ENCODE measurements around the gene FBXO38.

The FBXO38 gene

DNA sequence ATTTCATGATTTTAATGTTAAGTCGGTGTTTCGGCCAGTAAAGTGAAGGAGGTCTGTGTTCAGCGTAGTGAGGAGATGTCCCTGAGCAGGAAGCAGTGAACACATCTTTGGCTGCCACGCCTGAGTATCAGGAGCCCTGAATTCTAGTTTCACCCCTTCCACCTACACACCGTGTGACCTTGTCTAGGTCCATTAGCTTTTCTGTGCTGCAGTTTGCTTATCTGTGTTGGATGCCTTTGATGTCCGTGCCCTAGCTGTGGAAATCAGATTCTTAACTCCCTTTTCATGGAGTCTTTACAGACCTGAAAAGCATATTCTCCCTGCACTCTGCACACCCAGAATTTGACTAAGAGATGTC, 601 bp downstream of the FBXO38 start:
- DNase-seq: no peak

DNA sequence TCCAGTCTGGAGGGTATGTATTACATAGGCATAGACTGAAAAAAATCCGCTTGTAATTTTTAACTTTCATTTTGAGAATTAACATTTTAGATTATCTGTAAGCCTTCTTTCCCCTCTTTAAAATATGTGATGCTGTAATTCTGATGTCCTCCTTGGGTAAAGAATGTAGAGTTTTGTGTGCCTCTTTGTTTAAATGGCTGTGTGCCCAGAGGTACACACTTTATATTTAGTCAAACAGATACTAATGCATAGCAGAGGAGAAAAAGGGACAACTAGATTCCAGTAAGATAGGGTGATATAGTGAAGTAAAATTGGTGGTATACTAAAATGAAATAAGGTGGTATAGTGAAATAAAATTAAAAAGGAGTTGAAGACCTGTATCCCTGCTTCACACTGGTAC, 1.3 kb downstream of the FBXO38 start:
- DNase-seq: no peak

GRCh38 chr5:148386041-148386440, 2.3 kb downstream of the FBXO38 start:
- DNase-seq: no peak

DNA sequence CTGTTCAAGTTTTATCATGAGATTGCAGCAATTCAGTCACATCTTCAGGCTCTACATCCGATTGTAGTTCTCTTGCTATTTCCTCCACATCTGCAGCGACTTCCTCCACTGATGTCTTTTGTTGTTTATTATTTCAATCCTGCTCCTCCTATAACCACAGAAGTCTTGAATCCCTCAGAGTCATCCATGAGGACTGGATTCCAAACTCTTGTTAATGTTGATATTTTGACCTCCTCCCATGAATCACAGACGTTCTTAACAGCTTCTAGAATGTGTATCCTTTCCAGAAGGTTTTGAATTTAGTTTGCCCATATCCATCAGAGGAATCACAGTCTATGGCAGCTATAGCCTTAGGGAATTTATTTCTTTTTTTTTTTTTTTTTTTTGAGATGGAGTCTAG, 3.6 kb downstream of the FBXO38 start:
- no peak for DNase-seq

- no peak for DNase-seq
Observed at GRCh38 chr5:148388696-148389095, 4.9 kb downstream of the FBXO38 start.

GRCh38 chr5:148390914-148391313, 7.2 kb downstream of the FBXO38 start:
- no peak for DNase-seq

DNA sequence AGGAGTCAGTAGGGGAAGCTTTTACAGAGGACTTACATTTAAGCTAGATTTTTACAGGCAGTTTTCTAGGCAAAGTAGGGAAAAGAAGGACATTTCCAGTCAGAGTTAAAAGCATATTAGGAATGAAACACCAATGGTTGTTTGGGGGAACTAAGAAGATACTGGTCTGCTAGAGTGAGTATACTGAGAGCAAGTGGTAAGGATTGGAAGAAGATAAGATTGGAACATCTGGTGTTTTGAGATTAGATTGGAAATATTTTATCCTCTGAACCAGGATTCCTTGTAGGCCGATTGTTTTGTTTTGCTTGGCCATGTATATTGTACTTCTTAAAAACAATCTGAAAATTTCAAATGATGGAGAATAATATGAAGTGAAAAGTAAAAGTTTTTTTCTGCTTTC, 7.7 kb downstream of the FBXO38 start:
- no peak for DNase-seq

DNA sequence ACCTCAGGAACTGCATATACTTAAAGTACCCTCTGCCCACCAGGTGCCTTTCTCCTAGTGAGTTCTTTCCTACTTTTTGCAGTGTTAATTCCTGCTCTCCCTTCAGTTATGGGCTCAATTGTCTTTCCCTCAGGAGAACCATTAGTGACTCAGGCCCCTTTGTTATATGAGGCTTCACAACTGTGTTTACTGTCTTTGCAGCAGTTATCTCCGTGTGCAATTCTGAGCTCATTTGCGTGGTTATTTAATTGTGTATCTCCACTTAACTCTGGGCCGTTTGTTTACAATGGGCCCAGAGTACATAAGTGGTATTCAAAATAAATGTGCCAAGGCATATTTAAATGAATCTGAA, 9.6 kb downstream of the FBXO38 start:
- DNase-seq: no peak

DNA sequence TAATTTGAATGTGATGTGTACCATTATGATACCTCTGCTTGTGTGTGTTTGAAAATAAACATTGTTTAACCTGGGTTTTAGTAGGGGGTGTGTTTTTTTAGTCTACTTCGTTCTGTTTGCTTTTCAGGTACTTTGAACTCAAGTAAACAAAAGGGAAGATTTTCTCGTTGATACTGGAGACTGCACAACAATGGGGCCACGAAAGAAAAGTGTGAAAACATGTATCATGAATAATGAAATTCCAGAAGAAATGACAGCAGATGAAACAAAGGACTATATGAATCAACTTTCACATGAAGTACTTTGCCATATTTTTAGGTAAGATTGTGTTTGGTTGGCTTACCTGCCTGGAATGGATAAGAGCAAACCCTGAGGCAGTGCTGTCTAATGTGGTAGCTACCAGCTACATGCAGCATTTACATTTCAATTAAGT, 10.8 kb downstream of the FBXO38 start:
- DNase-seq: no peak

DNA sequence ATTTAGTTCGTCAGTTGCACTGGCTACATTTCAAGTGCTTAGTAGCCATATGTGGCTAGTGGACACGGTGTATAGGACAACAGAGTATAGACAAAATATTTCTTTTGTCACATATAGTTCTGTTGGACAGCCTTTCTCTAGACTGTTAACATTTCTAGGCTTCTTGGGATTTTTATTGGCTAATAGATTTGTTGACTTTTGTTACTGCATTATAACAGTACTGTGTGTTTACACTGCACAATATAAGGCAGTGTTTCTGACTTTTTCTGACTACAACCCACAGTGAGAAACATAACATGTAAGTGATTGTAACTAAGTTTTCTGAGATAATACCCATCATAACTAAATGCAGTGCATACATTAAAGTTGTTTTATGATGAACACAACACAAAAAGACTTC, 11.3 kb downstream of the FBXO38 start:
- no peak for DNase-seq

- DNase-seq: no peak
Observed at GRCh38 chr5:148397968-148398595, 14.3 kb downstream of the FBXO38 start.

GRCh38 chr5:148398698-148399121, 15.0 kb downstream of the FBXO38 start:
- no peak for DNase-seq

DNA sequence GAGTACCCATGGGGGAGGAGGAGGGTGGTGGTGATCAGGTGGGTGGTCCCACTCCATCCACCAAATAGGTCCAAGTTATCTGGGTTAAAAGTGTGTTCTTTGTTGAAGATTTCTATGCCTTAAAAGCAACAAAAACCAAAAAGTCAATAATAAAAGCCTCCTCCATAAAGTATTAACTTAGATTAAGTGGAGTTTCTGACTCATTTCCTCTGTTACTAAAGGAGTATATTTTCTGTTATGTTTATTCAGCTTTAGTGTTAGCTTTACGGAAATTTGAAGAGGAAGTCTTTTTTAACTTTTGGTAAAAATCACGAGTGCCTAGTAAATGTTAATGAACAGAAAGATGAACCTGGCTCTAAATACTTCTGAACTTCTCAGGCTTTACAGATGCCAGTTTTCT, 17.8 kb downstream of the FBXO38 start:
- DNase-seq: no peak

GRCh38 chr5:148403344-148403743, 19.6 kb downstream of the FBXO38 start:
- DNase-seq: no peak

DNA sequence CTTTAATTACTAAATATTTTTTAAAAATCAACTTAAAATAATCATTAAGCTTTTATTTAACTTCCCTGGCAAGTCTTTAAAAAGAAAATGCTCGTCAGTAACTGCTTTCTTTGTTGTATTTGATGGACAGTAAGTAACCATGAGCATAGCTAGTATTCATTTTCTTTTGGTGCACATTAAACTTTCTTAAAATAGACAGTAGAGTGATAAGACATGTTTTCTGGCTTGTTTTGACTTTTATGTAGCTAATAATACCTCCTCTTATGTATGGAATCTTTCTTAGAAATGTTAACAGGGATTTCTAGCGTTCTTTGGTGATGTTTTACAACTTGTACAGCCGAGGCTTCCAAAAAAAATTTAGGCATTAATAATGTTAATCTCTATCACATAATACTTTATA, 22.6 kb downstream of the FBXO38 start:
- no peak for DNase-seq

- DNase-seq: no peak
Observed at GRCh38 chr5:148408092-148408491, 24.3 kb downstream of the FBXO38 start.

GRCh38 chr5:148412124-148412523, 28.4 kb downstream of the FBXO38 start:
- no peak for DNase-seq

DNA sequence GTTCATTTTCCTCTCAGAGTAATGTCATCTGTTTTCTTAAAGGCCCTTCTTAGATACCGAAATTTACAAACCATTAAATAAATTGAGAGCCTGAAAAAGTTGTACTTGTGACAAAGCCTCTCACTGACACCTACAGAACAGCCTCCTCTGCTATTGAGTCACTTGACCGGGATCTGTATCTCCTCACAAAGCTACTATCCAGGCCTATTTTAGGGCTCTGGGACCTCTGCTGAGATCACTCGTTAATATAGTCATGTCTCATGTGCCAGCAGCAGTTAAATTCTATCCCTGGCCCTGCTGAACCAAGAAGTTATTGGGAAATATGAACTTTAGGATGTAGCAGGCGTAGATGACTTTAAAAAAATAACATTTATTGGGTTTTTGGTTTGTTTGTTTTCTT, 31.1 kb downstream of the FBXO38 start:
- no peak for DNase-seq

DNA sequence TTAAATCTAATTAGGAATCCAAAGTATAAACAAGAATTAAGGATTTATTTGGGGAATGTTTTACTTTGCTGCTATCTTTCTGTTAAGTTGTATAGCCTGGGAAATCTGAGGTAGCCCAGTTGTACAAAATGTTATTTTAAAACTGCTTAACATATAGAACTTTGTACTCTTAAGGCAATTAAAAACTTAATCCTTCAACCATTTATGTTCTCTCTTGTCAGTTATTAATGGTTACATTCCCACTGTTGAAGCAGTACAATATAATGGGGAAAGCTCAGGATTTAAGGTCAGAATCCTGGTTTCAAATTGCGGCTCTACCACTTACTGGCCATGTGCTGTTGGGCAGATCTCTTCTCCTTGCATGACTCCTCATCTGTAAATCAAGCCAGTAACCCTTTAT, 32.7 kb downstream of the FBXO38 start:
- no peak for DNase-seq

- DNase-seq: no peak
Observed at GRCh38 chr5:148416921-148417320, 33.2 kb downstream of the FBXO38 start.

GRCh38 chr5:148418511-148418910, 34.8 kb downstream of the FBXO38 start:
- DNase-seq: no peak

GRCh38 chr5:148421661-148422060, 37.9 kb downstream of the FBXO38 start:
- no peak for DNase-seq

DNA sequence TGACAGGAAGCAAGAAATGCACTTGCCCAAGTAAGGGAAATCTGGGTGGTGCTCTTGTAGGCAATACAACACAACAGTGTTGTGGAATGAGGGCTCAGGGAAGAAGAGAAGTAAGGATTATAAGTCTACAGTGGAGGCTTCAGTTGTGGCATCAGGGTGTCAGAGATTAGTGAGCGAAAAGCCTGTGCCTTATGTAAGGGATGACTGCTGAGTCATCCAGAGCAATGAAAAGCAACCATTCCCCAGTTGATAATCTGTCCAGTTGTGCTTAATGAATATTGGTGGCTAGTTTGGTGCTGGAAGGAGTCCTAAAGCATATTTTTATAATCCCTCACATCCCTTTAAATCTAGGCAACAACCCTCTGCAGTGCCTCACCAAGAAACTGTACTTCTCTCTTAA, 42.0 kb downstream of the FBXO38 start:
- no peak for DNase-seq

DNA sequence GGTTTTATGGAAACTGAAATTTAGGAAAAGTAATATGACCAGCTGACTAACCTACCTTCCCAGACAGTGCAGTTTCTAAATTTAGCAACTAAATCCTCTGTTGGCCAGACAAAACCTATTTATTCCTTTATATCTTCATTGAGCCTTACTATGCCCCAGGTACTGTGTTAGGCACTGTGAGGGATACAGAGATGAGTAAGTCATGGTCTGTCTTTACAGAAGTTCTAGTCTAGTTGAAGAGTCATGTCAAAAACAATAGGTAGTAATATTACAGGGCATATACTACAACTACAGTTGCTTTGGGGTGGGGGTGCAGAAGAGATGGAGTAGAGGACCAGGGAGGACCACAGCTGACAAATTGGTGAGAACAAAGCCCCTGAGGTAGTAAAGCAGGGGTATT, 42.8 kb downstream of the FBXO38 start:
- DNase-seq: no peak

- no peak for DNase-seq
Observed at GRCh38 chr5:148427370-148428042, 43.7 kb downstream of the FBXO38 start.

Measured in NCI-H524 treated with DMSO at 0.1 percent for 48 hours (cell line).